ENCODE measurements around the gene BAIAP2.

The BAIAP2 gene, protein sequence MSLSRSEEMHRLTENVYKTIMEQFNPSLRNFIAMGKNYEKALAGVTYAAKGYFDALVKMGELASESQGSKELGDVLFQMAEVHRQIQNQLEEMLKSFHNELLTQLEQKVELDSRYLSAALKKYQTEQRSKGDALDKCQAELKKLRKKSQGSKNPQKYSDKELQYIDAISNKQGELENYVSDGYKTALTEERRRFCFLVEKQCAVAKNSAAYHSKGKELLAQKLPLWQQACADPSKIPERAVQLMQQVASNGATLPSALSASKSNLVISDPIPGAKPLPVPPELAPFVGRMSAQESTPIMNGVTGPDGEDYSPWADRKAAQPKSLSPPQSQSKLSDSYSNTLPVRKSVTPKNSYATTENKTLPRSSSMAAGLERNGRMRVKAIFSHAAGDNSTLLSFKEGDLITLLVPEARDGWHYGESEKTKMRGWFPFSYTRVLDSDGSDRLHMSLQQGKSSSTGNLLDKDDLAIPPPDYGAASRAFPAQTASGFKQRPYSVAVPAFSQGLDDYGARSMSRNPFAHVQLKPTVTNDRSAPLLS

DNA sequence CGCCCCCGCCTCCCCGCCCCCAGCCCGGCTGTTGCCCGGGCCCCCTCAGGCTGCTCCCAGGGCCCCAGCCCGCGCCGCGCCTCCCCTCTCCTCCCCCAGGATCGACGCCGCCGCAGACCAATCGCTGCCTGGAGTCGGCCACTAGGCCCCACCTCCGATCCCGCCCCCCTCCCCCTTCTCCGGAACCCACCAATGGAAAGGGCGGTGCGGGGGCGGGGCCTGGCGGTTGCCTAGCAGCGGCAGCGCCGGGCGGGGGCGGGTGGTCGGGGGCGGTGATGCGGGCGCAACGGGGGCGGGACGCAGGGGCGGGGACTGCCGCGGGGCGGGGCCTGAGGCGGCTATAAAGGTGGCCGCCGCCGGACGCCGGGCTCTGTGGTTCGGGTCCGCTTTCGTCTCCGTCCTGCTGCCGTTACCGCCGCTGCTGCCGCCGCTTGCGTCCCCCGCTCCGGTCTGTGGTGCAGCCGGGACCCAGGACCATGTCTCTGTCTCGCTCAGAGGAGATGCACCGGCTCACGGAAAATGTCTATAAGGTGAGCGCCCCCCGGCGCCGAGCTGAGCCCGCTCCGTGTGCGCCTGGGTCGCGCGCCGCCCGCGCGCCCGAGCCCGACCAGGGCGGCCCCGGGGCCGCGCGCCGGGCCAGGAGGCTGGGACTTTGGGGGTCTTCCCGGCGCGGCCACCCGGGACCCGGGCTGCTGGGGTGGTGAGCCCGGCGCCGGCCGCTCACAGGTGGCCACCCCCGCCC is at the start of gene BAIAP2:
Gene BAIAP2 (plus strand): TSS at position 373 of the 742 bp plus-strand sequence. CDS start 104 bp downstream, at position 477.
- peak; percentile 96 for DNase-seq

DNA sequence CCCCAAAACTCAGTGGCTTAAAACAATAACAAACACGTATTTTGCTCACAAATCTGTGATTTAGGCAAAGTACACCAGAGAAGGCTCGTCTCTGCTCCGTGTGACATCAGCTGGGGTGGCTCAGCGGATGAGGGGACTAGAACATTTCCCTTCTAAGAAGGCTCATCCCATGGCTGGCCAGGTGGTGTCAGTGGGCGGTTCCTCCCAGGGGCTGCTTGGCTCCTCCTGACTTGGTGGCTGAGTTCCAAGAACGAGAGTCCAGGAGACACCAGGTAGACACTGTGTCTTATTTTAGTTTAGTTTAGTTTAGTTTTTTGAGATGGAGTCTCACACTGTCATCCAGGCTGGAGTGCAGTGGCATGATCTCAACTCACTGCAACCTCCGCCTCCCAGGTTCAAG is 48.9 kb upstream of the BAIAP2 start:
- DNase-seq: no peak

DNA sequence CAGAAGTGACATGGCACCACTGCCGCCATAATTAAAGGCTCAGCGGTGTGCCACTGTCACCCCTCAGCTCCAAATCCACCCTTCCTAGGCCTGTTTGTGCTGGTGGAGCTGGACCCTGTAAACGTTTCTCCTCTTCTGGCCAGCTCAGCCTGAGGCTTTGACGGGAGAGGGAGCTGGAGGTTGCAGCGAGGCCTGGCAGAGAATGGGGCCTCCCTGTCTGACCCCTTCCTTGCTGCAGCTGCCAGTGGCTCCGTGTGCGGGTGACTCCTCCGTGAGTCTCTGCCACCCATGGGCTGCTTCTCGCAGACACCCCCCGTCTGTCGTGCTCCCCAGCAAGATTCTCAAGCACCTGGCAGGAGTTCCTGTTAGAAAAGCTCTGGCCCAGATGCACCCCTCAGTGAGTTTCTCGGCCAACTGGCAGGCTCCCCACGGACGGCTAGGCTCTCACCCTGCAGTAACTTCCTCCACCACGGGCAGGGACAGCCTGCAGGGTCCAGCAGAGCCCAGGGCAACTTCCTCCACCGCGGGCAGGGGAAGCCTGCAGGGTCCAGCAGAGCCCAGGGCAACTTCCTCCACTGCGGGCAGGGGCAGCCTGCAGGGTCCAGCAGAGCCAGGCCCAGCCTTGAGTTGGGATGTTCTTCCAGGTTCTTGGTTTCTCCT is 48.0 kb upstream of the BAIAP2 start:
- DNase-seq: no peak

DNA sequence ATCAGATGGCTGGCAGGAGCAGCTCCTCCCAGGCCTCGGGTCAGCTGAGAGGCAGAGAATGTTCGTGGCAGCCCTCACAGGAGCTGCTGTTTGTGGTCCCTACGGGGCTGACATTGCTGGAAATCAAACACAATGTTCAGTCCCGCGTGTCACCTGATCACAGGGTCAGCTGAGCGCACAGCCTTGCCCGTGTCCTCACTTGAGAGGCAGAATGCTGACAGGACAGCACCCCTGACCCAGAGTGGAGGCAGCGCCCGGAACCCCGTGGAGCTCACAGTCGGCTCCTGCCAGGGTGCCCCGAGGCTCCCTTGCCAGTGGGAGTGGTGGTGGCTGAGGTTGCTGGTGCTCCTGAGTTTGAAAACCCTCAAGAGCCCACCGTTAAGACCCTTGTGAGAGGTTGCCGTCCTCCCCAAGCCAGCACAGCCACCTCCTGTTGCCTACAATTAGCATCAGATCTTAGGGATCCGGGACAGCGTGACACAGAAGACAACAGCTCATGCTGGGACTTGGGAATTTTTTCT is 47.0 kb upstream of the BAIAP2 start:
- DNase-seq: no peak

DNA sequence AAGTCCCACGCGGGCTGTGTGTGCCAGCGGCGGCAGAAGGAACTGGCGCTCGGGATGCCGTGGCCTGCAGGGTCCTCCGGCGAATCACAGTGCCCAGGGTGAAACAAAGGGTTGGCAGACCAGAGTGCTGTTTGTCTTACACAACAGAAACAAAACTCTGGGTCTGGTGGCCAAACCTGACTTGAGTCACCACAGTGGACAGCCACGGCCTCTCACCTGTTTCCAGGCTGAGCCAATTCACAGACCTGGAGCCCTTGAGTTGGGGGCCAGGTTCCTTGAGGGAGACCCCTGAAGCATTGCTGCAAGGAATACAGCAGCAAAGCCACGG is 45.4 kb upstream of the BAIAP2 start:
- no peak for DNase-seq

DNA sequence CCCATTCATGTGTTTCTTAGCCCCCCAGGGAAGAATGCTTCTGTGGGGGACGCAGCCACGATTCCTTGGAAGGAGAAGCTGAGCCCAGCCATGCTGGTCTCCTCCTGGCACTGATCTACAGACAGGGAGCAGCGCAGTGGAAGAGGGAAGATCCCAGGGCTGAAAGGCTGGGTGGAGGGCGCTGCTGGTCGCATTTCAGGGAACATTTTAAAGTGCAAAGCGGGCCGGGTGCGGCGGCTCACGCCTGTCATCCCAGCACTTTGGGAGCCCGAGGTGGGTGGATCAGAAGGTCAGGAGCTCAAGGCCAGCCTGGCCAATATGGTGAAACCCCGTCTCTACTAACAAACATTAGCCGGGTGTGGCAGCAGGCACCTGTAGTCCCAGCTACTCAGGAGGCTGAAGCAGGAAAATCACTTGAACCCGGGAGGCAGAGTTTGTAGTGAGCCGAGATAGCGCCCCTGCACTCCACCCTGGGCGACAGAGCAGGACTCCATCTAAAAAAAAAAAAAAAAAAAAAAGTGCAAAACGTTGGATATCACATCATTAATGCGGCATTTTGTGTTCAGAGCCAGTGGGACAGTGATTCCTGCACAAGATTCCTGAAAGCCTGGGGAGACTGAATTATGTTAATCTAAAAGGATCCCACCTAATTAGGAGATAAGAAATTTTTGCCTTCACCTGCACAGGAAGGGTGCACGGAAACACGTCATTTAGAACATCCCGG is 43.9 kb upstream of the BAIAP2 start:
- DNase-seq: no peak

DNA sequence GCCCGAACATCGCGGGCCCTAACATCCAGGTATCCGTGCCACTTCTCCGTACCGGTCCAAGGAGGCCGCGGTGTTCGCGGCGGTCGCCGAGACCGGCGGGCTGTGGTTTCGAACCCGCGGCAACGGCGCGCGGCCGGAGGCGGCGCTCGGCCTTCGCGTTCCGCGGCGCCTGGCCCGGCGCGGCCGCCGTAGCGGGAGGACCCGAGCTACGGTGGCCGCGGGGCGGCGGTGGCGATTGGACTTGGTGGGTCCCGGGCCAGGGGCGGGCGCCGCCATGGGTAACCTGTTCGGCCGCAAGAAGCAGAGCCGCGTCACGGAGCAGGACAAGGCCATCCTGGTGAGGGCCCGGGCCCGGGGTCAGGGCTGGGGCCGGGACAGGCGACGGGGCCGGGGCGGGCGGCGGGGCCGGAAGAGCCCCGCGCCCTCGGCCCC is 43.3 kb upstream of the BAIAP2 start, which contains the start of gene CHMP6:
Gene CHMP6 (plus strand): TSS at position 197 of the 432 bp plus-strand sequence. CDS start 78 bp downstream, at position 275.
- DNase-seq: peak; percentile 75

DNA sequence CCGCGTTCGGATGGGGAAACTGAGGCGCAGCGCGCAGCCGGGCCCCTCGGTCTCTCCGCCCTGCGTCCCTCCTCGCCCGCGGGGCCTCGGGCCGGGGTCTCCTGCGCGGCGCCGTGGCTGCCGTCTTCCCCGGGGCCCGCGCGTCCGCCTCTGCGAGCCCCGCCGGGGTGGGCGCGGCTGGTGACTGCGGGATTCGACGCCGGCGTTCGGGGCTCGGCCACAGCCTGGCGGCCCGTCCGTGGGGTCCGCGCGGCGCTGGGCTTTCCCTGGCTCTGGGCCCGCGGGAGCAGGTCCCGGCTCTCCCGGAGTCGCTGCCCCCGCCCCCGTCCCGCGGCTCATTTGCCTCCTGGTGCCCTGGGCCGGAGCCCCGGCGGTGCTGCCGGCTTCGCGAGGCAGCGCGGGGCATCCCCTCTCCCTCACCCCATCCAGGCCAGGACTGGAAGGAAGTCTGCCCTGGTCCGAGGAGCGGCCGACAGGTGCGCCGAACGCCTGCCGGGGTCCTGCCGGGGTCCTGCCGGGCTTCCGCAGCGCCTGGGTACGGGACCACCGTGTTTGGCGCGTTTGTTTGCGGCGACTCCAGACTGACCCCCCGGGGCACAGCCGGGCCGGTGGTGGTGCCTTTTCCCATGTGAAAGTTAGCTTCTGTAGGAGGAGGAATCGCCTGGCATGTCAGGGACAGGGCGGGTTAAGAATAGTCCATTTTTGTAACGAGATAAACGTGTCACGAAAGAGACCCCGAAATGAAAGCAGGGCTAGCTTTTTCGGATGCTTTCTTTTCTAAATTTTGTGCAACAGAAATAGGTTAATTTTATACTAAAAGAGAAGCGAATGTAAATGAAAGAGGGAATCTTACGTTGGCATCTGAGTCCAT is 42.6 kb upstream of the BAIAP2 start:
- DNase-seq: no peak

DNA sequence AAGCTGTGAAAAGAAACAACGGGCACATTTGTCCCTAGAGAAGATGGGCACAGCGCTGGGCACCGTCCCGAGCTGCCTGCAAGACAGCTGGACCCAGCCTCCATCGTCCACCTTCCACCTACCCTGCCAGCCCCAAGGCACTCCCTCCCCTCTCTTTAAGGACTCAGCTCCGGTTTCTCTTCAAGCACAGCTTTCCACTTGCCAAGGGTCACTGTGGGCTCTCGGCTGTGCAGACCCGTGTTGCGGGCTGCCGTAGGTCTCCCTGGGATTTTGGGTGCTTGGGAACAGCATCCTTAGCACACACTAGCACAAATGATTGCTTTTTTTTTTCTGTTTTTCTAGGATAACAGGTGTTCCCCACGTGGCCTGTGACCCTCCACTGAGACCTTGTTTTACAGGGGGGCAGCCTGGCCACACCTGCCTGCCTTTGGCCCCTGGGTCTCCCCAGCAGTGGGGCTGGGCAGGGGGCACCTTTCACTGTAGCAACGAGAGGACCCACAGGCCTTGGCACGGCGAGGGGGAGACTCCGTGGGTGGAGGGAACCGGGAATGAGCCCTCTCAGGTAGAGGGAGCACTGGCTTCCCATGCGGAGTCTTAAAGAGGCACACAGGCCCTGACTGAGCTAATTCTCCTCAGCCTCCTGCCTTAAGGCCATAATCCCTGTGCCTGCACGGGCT is 41.9 kb upstream of the BAIAP2 start:
- DNase-seq: no peak

DNA sequence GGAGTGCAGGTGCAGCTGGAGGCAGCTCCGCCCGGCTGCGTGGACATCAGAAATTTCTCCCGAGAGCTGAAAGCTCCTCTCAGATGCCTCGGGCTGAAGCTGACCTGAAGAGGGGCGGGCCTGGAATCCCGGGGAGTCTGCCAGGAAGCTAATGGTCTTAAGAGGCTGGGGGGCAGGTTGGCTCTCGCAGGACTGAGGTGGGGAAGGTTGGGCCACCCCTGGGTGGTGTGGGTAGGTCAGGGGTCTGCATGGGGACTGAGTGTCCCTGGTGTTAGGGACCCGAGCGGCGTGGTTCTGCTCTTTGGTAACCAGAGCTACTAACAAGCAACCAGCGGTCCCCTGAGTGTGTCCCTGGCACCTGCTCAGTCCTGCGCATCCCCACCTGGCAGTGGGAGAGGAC is 39.8 kb upstream of the BAIAP2 start:
- no peak for DNase-seq

DNA sequence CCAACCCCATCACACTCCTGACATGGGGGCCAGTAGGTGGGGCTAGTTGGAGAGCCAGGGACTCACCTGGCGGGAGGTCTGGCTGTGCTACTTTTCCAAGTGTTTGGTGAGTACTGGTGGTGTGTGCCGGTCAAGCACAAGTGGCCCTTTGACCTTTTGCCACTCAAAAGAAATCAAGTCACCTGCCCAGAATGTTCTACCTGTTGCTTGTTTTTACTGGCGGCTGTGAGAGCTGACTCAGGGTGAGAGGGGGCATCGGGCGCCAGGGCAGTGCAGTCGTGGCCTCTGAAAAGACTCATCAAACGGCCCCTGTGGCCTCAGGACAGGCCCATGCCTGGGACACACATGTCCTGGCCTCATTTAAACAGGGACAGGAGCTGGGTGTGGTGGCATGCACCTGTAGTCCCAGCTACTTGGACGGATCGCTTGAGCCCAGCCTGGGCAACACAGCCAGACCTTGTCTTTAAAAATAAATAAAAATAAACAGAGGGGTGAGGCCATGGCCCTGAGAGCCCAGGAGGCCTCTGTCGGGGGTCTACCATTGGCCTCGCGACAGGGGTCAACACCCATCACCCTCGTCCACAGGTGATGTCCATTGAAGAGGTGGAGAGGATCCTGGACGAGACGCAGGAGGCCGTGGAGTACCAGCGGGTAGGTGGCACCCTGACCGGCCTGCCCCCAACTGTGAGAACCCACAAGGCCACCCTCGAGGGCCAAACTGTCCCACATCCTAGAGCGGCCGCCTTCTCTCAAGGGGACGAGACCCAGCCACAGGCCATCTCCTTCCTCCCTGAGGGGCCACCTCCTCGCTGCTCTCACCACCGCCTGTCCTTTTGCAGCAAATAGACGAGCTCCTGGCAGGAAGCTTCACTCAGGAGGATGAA is 38.3 kb upstream of the BAIAP2 start:
- DNase-seq: no peak

DNA sequence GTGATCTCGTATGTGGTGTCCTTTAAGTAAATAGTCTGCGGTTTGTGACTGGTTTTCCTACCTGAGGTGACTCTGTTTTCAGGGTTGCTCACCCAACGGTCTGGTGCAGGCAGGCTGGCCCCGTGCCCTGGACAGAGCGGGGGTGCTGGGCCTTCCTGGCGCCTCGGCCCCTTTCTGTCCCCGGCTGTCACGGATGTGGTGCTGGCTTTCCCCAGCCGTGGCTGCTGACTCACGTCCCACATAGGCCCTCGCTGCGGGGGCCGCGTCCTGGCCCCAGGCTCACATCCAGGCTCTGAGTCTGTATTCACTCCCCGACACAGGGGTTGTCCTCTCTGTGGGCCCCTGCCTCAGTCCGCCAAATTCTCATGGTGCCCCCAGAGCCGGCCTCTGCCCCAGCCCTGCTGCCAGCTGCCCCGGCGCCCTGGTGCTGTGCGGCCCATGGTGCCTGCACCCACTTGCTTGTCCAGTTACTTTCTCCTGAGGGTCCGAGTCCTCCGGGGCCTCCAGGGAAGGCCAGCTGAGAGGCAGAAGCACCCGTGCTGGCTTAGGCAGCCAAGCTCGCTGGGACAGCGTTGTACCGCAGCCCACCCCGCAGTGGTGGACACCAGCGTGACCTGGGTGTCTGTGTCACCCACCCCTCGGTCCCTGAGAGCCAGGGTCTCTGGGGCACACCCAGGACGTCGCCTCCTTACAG is 37.4 kb upstream of the BAIAP2 start:
- DNase-seq: no peak

DNA sequence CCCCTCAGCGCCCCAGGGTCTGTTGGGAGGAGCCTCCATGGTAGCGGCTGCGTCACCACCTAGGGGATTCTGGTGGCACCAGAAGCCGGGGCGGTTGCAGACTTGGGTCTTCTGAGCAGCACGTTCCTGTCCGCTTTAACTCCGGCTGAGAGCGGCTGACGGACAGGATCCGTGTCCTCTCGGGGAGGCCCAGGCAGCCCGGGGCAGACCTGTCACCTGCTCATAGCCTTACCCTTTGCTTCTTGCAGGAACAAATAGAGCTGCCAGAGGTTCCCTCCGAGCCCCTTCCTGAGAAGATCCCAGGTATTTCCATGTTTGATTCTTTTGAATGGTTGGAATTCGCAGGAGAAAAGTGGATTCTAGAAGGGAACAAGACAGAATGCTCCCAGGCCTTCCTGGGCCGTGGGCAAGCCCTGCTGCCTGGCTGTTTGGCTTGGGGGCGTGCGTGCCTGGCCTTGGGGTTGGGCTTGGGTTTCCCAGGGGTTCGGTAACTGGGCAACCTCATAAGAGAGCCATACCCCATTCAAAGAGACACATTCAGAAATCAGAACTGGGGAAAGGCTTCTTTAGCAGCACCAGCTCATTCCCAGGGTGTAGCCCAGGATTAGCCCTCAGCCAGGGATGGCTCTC is 36.7 kb upstream of the BAIAP2 start:
- DNase-seq: no peak

DNA sequence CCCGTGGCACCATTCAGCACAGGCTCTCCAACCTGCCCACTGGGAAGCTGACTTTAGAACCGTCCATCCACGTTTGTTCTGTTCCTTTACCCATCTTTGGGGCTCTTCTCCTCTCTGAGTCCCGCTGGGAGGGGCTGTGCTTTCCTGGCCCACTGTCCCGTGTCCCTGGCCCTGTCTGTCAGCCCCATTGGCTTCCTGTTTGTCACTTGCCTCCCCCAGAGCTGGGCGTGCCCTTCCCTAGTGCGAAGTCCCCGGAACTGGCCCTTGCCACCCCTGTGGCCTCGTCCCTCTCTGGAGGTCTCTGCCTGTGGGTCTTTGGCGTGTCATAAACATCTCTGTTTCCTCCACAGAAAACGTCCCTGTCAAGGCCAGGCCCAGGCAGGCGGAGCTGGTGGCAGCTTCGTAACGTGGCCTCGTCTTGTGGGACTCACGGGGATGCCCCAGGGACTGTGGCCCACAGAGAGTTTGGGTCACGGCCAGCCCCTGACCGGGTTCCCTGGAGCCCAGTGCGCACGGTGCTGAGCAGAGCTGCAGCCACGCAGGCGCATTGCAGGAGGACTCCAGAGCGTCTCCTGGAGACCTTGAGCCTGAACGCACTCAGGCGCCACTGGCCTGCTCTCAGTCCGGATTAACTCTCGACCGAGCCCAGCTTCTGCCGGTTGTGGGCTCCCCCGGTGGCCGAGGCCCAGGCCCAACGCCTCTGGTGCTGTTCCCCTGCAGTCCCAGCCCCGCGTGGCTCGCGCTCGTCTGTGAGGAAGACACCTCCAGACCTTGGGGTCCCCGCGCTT is 36.0 kb upstream of the BAIAP2 start:
- no peak for DNase-seq

DNA sequence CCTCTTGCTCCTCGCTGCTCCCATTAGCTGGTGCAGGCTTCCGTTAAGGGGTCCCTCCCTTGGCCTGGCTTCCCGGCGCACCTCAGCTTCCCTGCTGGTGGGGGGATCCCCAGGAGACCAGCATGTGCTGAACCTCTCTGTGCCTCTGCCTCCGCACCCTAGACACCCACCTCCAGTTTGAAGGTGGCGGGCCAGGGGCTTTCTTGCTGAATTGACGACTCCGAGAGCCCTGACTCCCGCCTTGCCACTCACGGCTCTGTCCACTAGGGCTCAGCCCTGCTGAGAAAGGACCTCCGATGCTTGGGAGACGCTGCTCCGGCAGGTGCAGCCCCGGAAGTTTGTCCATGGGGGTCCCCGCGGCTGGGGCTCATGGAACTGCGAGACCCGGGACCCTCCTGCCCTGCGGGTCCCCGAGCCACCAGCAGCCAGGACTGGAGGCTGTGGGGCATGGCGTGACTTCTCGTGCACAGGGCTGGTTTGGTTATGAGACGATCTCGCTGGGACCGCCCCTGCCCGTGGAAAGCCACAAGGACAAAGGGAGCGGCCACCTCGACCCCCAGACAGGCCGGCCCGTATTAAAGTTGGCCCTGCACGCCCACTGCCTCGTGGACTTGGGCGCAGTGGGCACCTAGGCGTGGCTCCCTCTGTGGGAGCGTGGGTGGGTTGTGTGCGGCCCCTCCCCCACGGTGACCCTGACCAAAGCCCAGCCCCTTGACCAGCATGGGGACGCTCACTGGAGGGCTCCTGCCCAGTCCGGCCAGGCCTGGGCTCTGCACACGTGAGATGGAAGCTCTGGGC is 35.2 kb upstream of the BAIAP2 start:
- no peak for DNase-seq

DNA sequence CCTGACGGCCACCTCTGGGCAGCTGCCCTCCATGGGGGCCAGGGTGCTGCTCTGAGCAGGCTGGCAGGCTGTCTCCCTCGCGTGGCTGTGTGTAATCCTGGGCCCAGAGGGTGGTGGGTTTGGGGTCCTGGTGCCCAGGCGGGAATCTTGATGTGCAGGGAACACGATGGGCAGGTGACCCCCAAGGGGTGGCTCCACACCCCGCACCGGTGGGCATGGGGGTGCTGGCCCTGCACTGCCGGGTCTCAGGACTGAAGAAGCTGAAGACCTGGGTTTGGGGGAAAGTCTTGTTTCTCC is 34.7 kb upstream of the BAIAP2 start:
- no peak for DNase-seq
